ENCODE measurements around the gene DOCK3. TPM values are rescaled to one million over a fixed set of nuclear protein-coding genes. Genes with fewer than 3 reads are reported as not detected.

DOCK3 gene
- total RNA-seq, 3 donors from 2014 or later (not counting 1 experiment from before 2014, with no cell fraction given), result 1.4 to 2.4 (median 1.7) TPM

- H3K36me3 ChIP-seq (ENCODE audit: control insufficient read depth, insufficient read depth, low read length), result no peaks in the 10 kb centered on the region
- DNase-seq (no peak), ATAC-seq (no peak)
- H3K27me3 ChIP-seq (ENCODE audit: control insufficient read depth, insufficient read depth, low read length), result no peaks in the 10 kb centered on the region
- no peak overlapping the region for H3K27ac Mint-ChIP-seq
- H3K4me3 ChIP-seq (ENCODE audit: low read length), result no peak overlapping the region
- peaks cover 18% of the 10 kb centered on the region for H3K36me3 Mint-ChIP-seq
- H3K9me3 ChIP-seq (ENCODE audit: control insufficient read depth, insufficient read depth, low read length), result peaks cover 5% of the 10 kb centered on the region
- no peak for TF ChIP-seq CTCF (IDR thresholded peaks at IDR 0.05)
- no peaks in the 10 kb centered on the region for H3K4me1 Mint-ChIP-seq
- WGBS (ENCODE audit: insufficient coverage), result 78% methylated on average over 3 of the region's 3 CpGs
- peaks cover 6 to 9% of the 10 kb centered on the region in 2 donors for H3K27me3 Mint-ChIP-seq (ENCODE audit: low read depth in 2 of 2)
- no peak overlapping the region for H3K27ac ChIP-seq (ENCODE audit: low read length)
- no peak overlapping the region for H3K4me3 Mint-ChIP-seq
- intact Hi-C loops (cut with micrococcal nuclease), result no loop called here
- H3K9me3 Mint-ChIP-seq, result peaks cover 11 to 20% of the 10 kb centered on the region in 2 donors
- no peaks in the 10 kb centered on the region for H3K4me1 ChIP-seq (ENCODE audit: control insufficient read depth, insufficient read depth, low read length)
Measured at GRCh38 chr3:50805321-50805720, 130.6 kb downstream of the DOCK3 start.

GRCh38 chr3:50806031-50806430 is 131.3 kb downstream of the DOCK3 start:
- WGBS (ENCODE audit: insufficient coverage), result 88% methylated on average over 1 of the region's 1 CpG
- intact Hi-C loops (cut with micrococcal nuclease), result no loop called here
- no peak for TF ChIP-seq CTCF (IDR thresholded peaks at IDR 0.05)

GRCh38 chr3:50806806-50807205 is 132.1 kb downstream of the DOCK3 start:
- H3K4me1 ChIP-seq (ENCODE audit: control insufficient read depth, insufficient read depth, low read length), result no peaks in the 10 kb centered on the region
- Mint-ChIP-seq H3K27ac (no peak overlapping the region), H3K4me3 (no peak overlapping the region), H3K36me3 (peaks cover 9% of the 10 kb centered on the region), H3K27me3 (ENCODE audit: low read depth in 2 of 2) (peaks cover 6 to 16% of the 10 kb centered on the region in 2 donors), H3K9me3 (peaks cover 3 to 11% of the 10 kb centered on the region in 2 donors), H3K4me1 (no peaks in the 10 kb centered on the region)
- H3K36me3 ChIP-seq (ENCODE audit: control insufficient read depth, insufficient read depth, low read length), result no peaks in the 10 kb centered on the region
- DNase-seq, result no peak
- TF ChIP-seq CTCF (IDR thresholded peaks at IDR 0.05), result no peak
- H3K27me3 ChIP-seq (ENCODE audit: control insufficient read depth, insufficient read depth, low read length), result no peaks in the 10 kb centered on the region
- no peaks in the 10 kb centered on the region for H3K9me3 ChIP-seq (ENCODE audit: control insufficient read depth, insufficient read depth, low read length)
- H3K27ac ChIP-seq (ENCODE audit: low read length), result no peak overlapping the region
- H3K4me3 ChIP-seq (ENCODE audit: low read length), result no peak overlapping the region
- intact Hi-C loops (cut with micrococcal nuclease), result no loop called here
- no peak for ATAC-seq
- WGBS (ENCODE audit: insufficient coverage), result 95% methylated on average over 4 of the region's 4 CpGs

More at GRCh38 chr3:50806031-50806430, 131.3 kb downstream of the DOCK3 start:
- Mint-ChIP-seq H3K27ac (no peak overlapping the region), H3K9me3 (peaks cover 7 to 15% of the 10 kb centered on the region in 2 donors), H3K4me3 (no peak overlapping the region), H3K27me3 (ENCODE audit: low read depth in 2 of 2) (peaks cover 6 to 13% of the 10 kb centered on the region in 2 donors), H3K4me1 (no peaks in the 10 kb centered on the region), H3K36me3 (peaks cover 11% of the 10 kb centered on the region)
- no peak for ATAC-seq
- no peaks in the 10 kb centered on the region for H3K36me3 ChIP-seq (ENCODE audit: control insufficient read depth, insufficient read depth, low read length)
- H3K27ac ChIP-seq (ENCODE audit: low read length), result no peak overlapping the region
- peaks cover 4% of the 10 kb centered on the region for H3K9me3 ChIP-seq (ENCODE audit: control insufficient read depth, insufficient read depth, low read length)
- H3K27me3 ChIP-seq (ENCODE audit: control insufficient read depth, insufficient read depth, low read length), result no peaks in the 10 kb centered on the region
- DNase-seq, result no peak
- no peaks in the 10 kb centered on the region for H3K4me1 ChIP-seq (ENCODE audit: control insufficient read depth, insufficient read depth, low read length)
- H3K4me3 ChIP-seq (ENCODE audit: low read length), result no peak overlapping the region

- no peak for DNase-seq
- Mint-ChIP-seq H3K27ac (no peak overlapping the region), H3K4me1 (no peaks in the 10 kb centered on the region), H3K4me3 (no peak overlapping the region), H3K9me3 (peaks cover 2 to 9% of the 10 kb centered on the region in 2 donors), H3K36me3 (peaks cover 7% of the 10 kb centered on the region), H3K27me3 (ENCODE audit: low read depth in 2 of 2) (peaks cover 6 to 16% of the 10 kb centered on the region in 2 donors)
- intact Hi-C loops (cut with micrococcal nuclease), result no loop called here
- Histone ChIP-seq H3K27me3 (ENCODE audit: control insufficient read depth, insufficient read depth, low read length) (no peaks in the 10 kb centered on the region), H3K4me3 (ENCODE audit: low read length) (no peak overlapping the region), H3K4me1 (ENCODE audit: control insufficient read depth, insufficient read depth, low read length) (no peaks in the 10 kb centered on the region), H3K9me3 (ENCODE audit: control insufficient read depth, insufficient read depth, low read length) (no peaks in the 10 kb centered on the region), H3K36me3 (ENCODE audit: control insufficient read depth, insufficient read depth, low read length) (no peaks in the 10 kb centered on the region), H3K27ac (ENCODE audit: low read length) (no peak overlapping the region)
- TF ChIP-seq CTCF (IDR thresholded peaks at IDR 0.05), result no peak
- no peak for ATAC-seq
- WGBS (ENCODE audit: insufficient coverage), result 100% methylated on average over 1 of the region's 2 CpGs
Measured at GRCh38 chr3:50807266-50807665, 132.5 kb downstream of the DOCK3 start.
